GM12892 (cell line): ENCODE results near the gene LTB4R.
A peak's percentile ranks its signal among the peaks of the same experiment; 100 is the strongest.

Experiments used
- DNase-seq: peaks from one replicate; pipeline ENCODE4 v3.0.0; 2011; ENCODE audit not compliant: insufficient read length
- FAIRE-seq: peaks from 2 replicates; lab custom pipeline; 2011; peaks lifted over from hg19 to GRCh38; lab: Jason Lieb, UNC
- POLR2A ChIP-seq: IDR thresholded peaks from 2 replicates; pipeline ENCODE4 v1.6.1; 2011; ENCODE audit warnings: low read depth, low read length, control low read depth
- POLR2AphosphoS5 ChIP-seq: IDR thresholded peaks from 2 replicates; pipeline ENCODE4 v1.6.1; 2011; ENCODE audit warnings: low read depth, low read length, control low read depth
- TAF1 ChIP-seq: IDR thresholded peaks from 2 replicates; pipeline ENCODE4 v1.6.1; 2011; ENCODE audit warnings: low read depth, mild to moderate bottlenecking, control low read depth, low read length, borderline replicate concordance

The LTB4R gene

DNA sequence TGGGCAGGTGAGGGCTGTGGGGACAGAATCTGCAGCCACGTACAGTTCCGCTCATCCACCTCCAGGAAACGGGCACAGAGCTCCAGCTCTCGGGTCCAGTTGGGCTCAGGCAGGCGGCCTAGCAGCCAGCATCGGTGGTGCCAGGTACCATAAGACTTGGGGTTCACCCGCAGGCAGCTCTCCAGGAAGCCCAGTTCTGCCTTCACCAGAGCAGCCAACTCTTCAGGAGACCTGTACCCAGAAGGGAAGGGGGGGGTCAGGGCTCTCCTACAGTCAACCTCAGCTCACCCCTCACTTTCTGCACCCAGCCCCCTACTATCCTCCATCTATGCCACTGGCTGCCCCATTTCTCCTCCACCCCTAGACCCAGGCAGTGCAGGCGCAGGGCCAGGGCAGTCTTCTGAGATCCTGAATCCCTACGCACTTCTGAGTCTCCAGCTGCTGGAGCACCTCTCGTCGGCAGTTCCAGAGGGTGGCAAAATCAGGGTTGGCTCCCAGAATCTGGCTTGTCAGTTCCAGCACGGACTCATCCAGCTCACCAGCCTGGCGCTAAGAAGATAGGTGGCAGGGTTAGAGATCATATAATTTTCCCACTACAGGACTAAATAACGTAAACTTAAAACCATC is 41.3 kb upstream of the LTB4R start:
- FAIRE-seq (no peak), DNase-seq (no peak)
- no peak for TF ChIP-seq POLR2A
- no peak for TF ChIP-seq TAF1
- TF ChIP-seq POLR2AphosphoS5: no peak

DNA sequence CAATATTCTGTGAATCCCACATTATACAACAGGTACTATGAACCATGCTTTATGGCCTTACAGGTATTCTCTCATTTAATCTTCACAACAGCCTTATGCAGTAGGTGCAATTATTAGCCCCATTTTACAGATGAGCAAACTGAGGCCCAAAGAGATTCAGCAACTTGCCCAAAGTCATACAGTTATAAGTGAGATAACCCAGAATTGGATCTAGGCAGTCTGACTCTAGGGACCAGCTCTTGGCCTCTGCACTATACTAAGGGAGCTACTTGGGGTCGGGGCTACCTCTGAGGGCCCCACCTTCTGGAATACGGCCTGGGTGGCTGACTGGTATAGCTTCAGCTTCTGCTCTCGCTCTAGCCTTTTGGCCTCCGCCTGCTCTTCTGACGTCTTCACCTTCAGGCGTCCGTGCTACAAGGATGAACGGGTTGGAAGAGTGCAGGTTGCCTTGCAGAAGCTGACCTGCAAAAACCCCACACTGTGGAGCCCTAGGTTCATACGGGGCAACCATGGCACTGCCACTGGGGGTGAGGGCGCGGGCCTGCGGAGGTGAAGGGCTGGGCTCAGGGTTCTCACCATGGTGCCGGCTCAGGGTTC is 40.7 kb upstream of the LTB4R start:
- DNase-seq: no peak
- FAIRE-seq: no peak
- TF ChIP-seq POLR2AphosphoS5 (no peak), TAF1 (no peak), POLR2A (no peak)

DNA sequence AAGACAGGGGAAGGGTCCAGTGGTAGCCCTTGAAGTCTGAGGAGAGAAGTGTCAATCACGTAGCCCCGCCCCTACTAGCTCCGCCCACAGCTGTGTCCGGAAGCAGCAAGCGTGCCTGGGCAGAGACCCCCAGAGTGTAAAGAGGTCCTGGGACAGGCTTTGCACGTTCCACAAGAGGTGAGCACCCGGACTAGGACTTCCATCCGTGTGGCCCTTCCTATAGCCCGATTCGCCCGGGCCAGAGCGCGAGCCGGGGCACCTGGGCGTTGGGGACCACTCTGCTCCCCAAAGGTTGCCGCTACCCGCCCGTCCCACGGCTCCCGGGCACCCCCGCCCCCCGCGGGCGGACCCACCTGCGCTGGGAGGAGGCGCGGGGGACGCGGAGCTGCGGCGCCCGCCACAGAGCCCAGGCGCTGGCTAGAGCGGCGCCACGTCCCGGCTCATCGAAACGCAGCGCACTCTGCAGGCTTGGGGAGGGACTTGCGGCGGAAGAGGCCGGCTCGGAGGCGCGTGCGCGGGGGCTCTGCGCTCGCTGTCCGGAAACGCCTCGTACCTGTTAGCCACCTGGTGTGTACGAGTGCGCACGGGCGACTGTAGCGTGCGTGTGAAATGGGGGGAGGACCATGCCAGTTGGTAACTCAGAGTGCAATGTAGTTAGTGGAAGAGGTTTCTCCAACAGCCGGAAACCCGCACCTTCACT is 40.0 kb upstream of the LTB4R start, which contains the start of gene RABGGTA:
Gene RABGGTA, minus strand, starts transcription at position 464 of the 700 bp plus-strand sequence. CDS start 482 bp downstream, outside the sequence.
- TF ChIP-seq POLR2A (peak; percentile 88; the same call in 1 of the 2 replicates), TAF1 (peak; percentile 60; the same call in 1 of the 2 replicates), POLR2AphosphoS5 (0 out of 2 replicates have a peak, but pooled peaks have one; percentile 69)
- peak; percentile 92 for FAIRE-seq
- peak; percentile 98 for DNase-seq

DNA sequence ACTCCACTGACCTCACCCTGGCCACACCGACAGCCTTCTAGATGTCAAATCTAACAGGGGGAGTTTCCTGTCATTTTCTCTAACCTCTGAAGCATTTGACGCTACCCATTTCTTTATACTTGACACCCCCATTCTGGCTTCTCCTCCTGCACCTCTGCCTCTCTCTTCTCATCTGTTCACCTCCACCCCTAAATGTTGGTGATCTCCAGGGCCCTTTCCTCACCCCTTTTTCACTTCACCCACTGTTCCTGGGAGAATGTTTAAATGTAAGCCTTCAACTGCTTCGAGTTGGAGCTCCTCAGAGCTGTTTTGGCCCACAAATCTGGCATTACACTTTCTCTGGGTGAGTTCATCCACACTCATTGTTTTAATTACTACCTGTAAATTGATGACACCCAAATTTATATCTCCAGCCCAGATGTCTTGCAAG is 39.5 kb upstream of the LTB4R start:
- TF ChIP-seq POLR2A (no peak), POLR2AphosphoS5 (no peak), TAF1 (no peak)
- no peak for FAIRE-seq
- DNase-seq: no peak

DNA sequence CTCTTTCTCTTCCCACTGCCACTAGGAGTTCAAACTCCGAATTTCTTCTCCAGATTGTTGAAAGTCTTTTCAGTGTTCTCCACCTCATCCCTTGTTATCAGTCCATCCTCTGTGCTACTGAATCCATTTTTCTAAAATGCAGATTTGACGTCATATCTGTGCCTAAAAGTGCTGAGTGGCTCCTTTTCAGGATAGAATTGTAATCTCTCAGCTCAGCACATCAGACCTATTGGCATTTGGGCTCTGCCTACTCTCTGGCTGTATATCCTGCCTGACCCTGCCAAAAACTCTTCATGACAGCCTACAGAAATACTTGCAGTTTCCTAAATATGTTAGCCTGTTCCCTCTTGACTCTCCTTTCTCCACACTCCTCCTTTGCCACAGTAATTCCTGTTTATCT is 38.8 kb upstream of the LTB4R start:
- FAIRE-seq (no peak), DNase-seq (no peak)
- TF ChIP-seq POLR2AphosphoS5 (no peak), POLR2A (no peak), TAF1 (no peak)

DNA sequence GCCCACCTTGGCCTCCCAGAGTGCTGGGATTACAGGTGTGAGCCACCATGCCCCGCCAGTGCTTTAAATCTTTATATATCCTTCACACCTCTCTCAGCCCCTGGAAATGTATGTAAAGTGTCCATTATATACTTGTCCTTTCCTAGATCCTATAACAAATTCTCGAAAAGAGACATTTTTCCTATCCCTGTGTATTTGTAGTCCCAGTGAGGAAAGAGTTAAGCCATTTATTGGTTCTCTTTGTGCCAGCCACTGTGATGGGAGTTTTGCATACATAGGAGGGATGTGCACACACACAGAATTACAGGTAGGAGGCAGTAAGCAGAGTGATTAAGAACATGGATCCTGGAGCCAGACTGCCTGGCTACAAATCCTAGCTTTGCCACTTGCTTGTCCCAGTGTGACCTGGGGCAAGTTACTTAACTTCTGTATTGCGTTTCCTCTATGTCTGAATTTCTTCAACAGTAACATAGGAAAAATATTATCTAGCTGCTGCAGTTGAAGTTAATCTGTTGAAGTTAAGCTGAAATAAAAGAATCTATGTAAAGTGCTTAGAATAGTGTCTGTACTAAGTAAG is 37.8 kb upstream of the LTB4R start:
- no peak for FAIRE-seq
- no peak for DNase-seq
- TF ChIP-seq TAF1 (no peak), POLR2AphosphoS5 (no peak), POLR2A (no peak)

DNA sequence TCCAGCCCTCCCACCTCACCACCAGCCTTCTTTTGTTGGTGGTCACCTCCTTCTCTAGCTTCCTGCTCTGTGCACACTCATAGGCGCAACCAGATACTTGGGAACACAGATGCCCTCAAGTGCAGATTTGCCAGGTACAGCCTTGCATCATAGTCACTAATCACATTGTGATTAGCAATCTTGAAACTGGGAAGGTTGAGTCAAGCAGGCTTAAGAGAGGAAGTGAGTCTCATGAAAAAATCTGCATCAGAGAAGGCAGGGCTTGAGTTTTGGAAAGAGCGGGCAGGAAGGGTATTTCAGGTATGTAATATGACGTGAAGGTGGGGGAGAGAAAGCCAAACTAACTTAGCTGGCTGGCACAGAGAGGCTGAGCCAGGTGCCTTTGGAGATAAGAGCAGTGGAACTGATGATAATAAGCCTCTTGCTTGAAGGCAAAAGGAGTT is 37.2 kb upstream of the LTB4R start:
- FAIRE-seq (peak; percentile 90), DNase-seq (peak; percentile 62)
- TF ChIP-seq POLR2A (no peak), TAF1 (no peak), POLR2AphosphoS5 (no peak)

DNA sequence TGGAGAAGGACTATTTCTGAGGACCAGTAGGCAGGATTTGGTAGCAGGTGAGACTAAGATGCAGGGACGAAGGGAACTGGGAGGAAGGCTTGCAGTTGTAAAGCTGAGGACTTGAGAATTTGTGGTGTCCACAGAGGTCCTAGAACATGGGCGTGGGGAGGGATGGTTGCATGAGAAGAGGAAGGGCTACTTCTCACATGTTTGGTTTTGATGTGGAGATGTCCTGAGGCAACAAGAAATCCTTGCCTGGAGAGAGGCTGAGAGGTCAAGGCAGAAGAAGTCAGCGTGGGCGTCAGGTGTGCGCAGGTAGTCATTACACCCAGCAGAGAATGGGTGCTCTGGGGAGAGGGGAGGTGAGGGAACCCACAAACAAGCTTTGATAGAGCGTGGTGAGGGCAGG is 34.2 kb upstream of the LTB4R start:
- DNase-seq: no peak
- no peak for TF ChIP-seq TAF1
- TF ChIP-seq POLR2AphosphoS5: no peak
- TF ChIP-seq POLR2A: no peak
- FAIRE-seq: no peak

DNA sequence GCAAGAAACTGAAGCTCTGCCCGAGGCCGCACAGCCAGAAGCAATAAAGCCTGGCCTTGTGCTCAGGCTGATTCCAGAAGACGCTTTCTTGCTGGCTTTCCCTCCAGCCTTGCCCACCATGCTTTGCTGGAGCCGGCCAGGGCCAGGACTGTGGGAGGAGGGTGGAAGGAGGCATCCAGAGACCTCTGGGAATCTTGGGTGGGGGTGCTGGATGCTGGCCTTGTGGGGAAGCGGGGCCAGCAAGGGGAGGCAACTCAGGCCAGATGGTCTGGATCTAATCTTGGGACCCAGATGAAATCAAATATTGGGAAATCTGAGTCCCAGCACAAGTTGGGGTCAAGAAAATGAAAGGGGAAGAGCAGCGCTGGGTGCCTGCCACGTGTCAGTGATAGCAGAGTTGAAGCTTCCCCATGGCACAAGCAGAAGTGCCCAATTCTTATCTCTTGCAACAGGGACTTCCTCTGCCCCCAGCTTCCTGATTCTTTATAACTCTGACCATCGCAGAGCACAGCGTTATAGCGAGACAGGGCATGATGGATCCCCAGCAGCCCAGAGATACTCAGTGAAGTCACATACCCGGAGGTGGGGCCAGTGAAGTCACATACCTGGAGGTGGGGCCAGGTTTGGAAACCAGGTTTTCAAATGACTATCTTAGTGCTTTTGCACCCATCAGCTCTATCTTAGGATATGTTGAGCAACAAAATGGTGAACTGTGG is 33.5 kb upstream of the LTB4R start:
- TF ChIP-seq POLR2A (no peak), POLR2AphosphoS5 (no peak), TAF1 (no peak)
- FAIRE-seq (no peak), DNase-seq (no peak)

DNA sequence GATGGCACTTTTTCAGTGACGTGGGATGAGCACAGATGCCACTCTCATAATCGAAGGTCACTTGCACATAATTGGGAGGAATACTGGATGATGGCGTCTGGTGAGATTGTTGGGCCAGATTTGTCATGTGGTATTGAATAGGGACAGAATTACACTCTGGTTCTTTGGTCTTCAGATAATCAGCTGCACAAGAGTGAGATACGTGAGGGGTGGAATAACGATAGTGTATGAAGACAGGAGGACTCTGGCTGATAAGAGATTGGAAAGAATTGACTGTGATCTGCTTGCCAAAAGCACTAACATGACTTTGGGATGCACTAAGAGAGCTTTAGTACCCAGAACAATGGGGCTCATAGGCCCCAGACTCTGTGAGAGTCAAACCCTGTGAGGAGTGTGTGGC is 32.9 kb upstream of the LTB4R start:
- DNase-seq (no peak), FAIRE-seq (peak; percentile 14)
- TF ChIP-seq TAF1 (no peak), POLR2AphosphoS5 (no peak), POLR2A (no peak)
